ENCODE data around the gene STOM.

STOM gene

DNA sequence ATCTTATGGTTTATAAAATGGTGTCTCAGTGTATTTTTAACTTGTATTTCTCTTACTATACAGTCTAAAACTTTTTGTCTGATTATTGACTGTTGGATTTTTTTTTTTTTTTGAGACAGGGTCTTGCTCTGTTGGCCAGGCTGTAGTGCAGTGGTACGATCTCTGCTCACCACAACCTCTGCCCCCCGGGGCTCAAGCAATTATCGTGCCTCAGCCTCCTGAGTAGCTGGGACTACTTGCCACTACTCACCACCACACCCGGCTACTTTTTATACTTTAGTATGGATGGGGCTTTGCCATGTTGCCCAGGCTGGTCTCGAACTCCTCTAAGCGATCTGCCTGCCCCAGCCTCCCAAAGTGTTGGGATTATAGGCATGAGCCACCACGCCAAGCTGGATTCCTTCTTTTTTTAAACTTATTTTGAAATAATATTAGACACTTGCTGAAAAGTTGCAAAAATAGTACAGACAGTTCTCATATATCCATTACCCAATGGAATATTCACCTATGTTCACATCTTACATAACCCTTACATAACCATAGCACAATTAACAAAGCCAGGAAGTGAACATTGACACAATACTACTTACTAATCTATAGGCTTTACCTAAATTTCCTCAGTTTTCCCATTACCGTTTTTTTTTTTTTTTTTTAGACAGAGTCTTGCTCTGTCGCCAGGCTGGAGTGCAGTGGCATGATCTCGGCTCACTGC lies 47.2 kb downstream of the STOM start:
- no peak for DNase-seq (ENCODE audit: low read depth)
- no peak overlapping the region for H3K4me3 ChIP-seq (ENCODE audit: low read depth, low read length)

DNA sequence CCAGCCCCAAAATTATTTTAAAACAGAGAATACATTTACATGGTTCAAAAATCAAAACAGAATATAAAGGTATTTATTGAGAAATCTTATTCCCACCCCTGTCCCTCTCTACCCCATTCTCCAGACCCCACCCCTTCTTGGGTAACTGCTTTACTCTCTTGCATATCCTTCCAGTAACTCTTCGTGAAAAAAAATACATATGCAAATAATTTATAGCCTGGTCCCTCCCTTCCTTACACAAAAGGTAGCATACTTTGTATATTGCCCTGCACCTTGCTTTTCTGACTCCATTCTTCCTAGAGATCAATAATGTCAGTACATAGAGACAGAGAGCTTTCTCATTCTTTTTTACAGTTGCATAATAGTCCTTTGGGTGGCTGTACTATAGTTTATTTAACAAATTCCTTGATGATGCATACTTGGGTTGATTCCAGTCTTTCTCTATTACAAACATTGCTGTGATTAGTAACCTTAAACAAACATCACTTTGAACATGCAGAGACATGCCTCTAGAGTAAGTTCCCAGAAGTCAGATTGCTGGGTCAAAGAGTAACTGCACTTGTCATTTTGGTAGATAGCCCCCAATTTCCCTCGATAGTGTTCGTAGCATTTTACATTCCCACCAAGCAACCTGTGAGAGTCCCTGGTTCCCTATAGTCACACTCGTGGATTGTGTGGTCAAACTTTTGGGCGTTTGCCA lies 47.9 kb downstream of the STOM start:
- TF ChIP-seq, protein P1, sequence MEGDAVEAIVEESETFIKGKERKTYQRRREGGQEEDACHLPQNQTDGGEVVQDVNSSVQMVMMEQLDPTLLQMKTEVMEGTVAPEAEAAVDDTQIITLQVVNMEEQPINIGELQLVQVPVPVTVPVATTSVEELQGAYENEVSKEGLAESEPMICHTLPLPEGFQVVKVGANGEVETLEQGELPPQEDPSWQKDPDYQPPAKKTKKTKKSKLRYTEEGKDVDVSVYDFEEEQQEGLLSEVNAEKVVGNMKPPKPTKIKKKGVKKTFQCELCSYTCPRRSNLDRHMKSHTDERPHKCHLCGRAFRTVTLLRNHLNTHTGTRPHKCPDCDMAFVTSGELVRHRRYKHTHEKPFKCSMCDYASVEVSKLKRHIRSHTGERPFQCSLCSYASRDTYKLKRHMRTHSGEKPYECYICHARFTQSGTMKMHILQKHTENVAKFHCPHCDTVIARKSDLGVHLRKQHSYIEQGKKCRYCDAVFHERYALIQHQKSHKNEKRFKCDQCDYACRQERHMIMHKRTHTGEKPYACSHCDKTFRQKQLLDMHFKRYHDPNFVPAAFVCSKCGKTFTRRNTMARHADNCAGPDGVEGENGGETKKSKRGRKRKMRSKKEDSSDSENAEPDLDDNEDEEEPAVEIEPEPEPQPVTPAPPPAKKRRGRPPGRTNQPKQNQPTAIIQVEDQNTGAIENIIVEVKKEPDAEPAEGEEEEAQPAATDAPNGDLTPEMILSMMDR (IDR thresholded peaks at IDR 0.05; ENCODE audit: insufficient read depth, low read depth, low read length, missing control alignments) = no peak
- no peak for DNase-seq (ENCODE audit: low read depth)
- H3K4me3 ChIP-seq (ENCODE audit: low read depth, low read length) = no peak overlapping the region

More for the DNA sequence above, 47.2 kb downstream of the STOM start:
- TF ChIP-seq, protein P1 (IDR thresholded peaks at IDR 0.05; ENCODE audit: insufficient read depth, low read depth, low read length, missing control alignments) = no peak

DNA sequence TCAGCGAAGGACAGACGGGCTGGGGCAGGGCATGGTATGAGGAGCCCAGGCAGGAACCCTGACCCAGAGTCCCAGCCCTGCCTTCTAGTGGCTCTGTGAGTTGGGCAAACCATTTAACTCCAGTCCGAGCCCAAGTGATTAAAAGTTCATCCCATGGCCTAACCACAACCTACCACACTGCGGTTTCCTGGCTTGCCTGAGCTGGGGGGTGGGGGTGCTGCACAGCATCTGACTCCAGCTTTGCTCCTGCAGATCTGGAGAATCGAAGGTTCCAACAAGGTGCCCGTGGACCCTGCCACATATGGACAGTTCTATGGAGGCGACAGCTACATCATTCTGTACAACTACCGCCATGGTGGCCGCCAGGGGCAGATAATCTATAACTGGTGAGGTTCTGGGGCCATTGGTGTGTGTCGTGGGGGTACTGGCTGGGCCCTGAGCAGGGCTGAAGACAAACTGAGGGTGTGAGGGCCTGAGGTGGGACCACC lies 49.0 kb downstream of the STOM start:
- TF ChIP-seq, protein P1 (IDR thresholded peaks at IDR 0.05; ENCODE audit: insufficient read depth, low read depth, low read length, missing control alignments) = no peak
- H3K4me3 ChIP-seq (ENCODE audit: low read depth, low read length) = no peak overlapping the region
- DNase-seq (ENCODE audit: low read depth) = no peak

DNA sequence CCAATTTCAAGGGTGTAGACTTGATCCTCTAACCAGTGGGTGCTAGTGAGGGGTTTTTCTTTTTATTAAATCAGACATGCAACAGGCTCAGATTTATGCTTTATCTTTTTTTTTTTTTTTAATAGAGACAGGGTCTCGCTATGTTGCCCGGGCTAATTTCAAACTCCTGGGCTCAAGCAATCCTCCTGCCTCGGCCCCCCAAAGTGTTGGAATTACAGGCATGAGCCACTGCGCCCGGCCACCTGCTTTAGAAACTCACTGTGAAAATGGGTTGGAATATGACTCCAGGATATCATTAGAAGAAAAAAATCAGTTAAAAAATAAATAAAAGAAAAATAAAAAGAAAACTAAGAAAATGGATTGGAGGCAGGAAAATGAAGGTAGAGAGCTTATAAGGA lies 50.7 kb downstream of the STOM start:
- H3K4me3 ChIP-seq (ENCODE audit: low read depth, low read length) = no peak overlapping the region
- no peak for DNase-seq (ENCODE audit: low read depth)
- TF ChIP-seq, protein P1 (IDR thresholded peaks at IDR 0.05; ENCODE audit: insufficient read depth, low read depth, low read length, missing control alignments) = no peak

DNA sequence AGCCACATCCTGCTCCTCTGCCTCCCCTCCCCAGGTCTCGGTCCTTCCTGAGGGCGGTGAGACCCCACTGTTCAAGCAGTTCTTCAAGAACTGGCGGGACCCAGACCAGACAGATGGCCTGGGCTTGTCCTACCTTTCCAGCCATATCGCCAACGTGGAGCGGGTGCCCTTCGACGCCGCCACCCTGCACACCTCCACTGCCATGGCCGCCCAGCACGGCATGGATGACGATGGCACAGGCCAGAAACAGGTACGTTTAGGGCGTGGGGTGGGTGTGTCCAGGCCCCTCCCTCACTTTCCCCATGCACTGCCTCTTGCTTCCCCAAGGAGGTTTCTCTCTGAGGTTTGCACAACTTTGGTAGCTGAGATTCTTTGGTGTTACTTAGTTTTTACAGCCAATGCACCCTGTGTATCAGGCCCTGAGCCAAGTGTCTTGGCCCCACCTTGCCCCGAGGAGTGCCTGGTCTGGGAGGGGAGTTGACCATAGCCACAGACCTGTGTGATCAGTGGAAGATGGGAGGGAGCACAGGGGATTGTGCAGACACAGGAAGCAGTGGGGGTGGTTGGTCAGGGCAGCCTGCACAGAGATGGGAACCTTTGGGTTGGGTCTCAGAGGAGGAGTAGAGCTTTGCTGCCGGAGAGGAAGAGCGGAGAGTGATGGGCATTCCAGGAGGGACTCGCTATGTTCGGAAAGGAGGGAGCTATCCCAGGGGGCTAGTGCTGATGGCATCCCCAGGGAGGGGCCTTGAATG lies 51.2 kb downstream of the STOM start:
- no peak for DNase-seq (ENCODE audit: low read depth)
- H3K4me3 ChIP-seq (ENCODE audit: low read depth, low read length) = no peak overlapping the region
- TF ChIP-seq, protein P1 (IDR thresholded peaks at IDR 0.05; ENCODE audit: insufficient read depth, low read depth, low read length, missing control alignments) = no peak

DNA sequence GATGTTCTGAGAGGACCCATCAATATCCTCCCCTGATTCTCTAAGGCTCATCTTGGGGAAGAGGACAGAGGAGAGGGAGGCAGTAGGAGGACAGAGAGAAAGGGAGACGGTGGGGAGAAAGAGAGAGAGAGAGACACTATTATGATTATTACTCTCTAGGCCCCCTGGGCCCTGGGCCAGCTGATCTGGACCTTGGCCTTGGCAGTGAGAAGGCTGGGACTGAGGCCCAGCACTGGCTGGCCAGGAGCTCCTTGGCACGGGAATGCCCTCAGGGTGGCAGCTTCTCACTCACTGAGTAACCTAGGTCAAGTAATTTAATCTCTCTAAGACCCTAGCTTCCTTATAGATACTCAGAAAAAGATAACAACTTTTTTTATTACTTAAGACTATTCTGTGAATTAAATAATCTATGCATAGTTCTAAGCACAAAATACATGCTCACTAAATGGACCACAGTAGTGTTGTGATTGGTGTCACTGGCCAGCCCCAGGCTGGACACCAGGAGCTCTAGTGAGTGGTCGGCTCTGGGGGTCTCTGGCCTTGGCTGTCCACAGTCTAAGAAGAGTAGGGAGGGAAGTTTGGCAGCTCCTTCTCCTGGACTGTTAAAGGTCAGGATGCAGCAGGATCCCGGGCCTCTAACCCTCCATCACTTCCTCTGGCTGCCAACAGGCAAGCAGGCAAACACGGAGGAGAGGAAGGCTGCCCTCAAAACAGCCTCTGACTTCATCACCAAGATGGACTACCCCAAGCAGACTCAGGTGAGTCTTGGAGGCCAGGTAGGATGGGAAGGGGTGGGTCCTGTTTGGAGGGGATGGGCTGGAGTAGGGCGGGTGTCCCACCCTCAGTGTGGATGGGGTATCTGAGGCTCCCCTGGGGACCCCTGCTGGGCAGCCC lies 52.1 kb downstream of the STOM start:
- TF ChIP-seq, protein P1 (IDR thresholded peaks at IDR 0.05; ENCODE audit: insufficient read depth, low read depth, low read length, missing control alignments) = no peak
- no peak for DNase-seq (ENCODE audit: low read depth)
- no peak overlapping the region for H3K4me3 ChIP-seq (ENCODE audit: low read depth, low read length)
